HEK293 (cell line): Measurements from ENCODE around the gene RPS19BP1.
A peak's percentile ranks its signal among the peaks of the same experiment; 100 is the strongest.

Experiments used
- ATF2 ChIP-seq: fragments of 450-650 bp; formaldehyde crosslinking; IDR thresholded peaks from 2 replicates; pipeline ENCODE4 v1.5.1; 2016; ENCODE audit warnings: missing biosample characterization, missing genetic modification characterization, low read depth
- GLI4 ChIP-seq: fragments of 450-650 bp; formaldehyde crosslinking; IDR thresholded peaks from 2 replicates; pipeline ENCODE4 v1.5.1; 2016; ENCODE audit warnings: missing biosample characterization, missing genetic modification characterization
- GLIS1 ChIP-seq: fragments of 450-650 bp; formaldehyde crosslinking; IDR thresholded peaks from 2 replicates; pipeline ENCODE4 v1.5.1; 2016; ENCODE audit warnings: missing biosample characterization, missing genetic modification characterization
- HOXC10 ChIP-seq: sonication (generic); formaldehyde crosslinking; IDR thresholded peaks from 2 replicates; pipeline ENCODE4 v1.8.1; 2023; ENCODE audit warnings: mild to moderate bottlenecking, missing genetic modification reagents
- IKZF3 ChIP-seq: fragments of 450-650 bp; IDR thresholded peaks from 2 replicates; pipeline ENCODE4 v1.5.0; 2018; ENCODE audit warnings: missing biosample characterization, mild to moderate bottlenecking, missing genetic modification characterization, moderate library complexity
- KLF9 ChIP-seq: fragments of 450-650 bp; formaldehyde crosslinking; IDR thresholded peaks from 2 replicates; pipeline ENCODE4 v1.5.1; 2016; ENCODE audit warnings: missing biosample characterization, missing genetic modification characterization, low read depth
- PRDM4 ChIP-seq: fragments of 450-650 bp; formaldehyde crosslinking; IDR thresholded peaks from 2 replicates; pipeline ENCODE4 v1.5.1; 2017; ENCODE audit warnings: missing biosample characterization, missing genetic modification characterization
- SALL2 ChIP-seq: fragments of 450-650 bp; formaldehyde crosslinking; IDR thresholded peaks from 2 replicates; pipeline ENCODE4 v1.5.0; 2017; ENCODE audit warnings: missing biosample characterization, mild to moderate bottlenecking, missing genetic modification characterization, borderline replicate concordance
- SCRT2 ChIP-seq: fragments of 450-650 bp; formaldehyde crosslinking; IDR thresholded peaks from 2 replicates; pipeline ENCODE4 v1.5.1; 2016; ENCODE audit warnings: missing biosample characterization, missing genetic modification characterization
- SP2 ChIP-seq: fragments of 450-650 bp; formaldehyde crosslinking; IDR thresholded peaks from 2 replicates; pipeline ENCODE4 v1.5.1; 2016; ENCODE audit warnings: missing biosample characterization, missing genetic modification characterization
- TCF7L2 ChIP-seq: IDR thresholded peaks from 2 replicates; pipeline ENCODE4 v1.6.1; 2011; ENCODE audit warnings: low read depth, mild to moderate bottlenecking, inconsistent platforms, low read length, moderate library complexity, borderline replicate concordance
- ZBTB7A ChIP-seq: fragments of 450-650 bp; formaldehyde crosslinking; IDR thresholded peaks from 2 replicates; pipeline ENCODE4 v1.5.1; 2016; ENCODE audit warnings: low read depth, missing biosample characterization, missing genetic modification characterization
- ZEB2 ChIP-seq: fragments of 450-650 bp; formaldehyde crosslinking; IDR thresholded peaks from 2 replicates; pipeline ENCODE4 v1.5.1; 2016; ENCODE audit warnings: missing biosample characterization, missing genetic modification characterization
- ZFP41 ChIP-seq: fragments of 450-650 bp; formaldehyde crosslinking; IDR thresholded peaks from 2 replicates; pipeline ENCODE4 v1.5.1; 2016; ENCODE audit warnings: missing biosample characterization, missing genetic modification characterization, borderline replicate concordance
- ZNF138 ChIP-seq: fragments of 450-650 bp; formaldehyde crosslinking; IDR thresholded peaks from 2 replicates; pipeline ENCODE4 v1.5.1; 2016; ENCODE audit warnings: missing biosample characterization, missing genetic modification characterization, borderline replicate concordance
- ZNF223 ChIP-seq: fragments of 450-650 bp; formaldehyde crosslinking; IDR thresholded peaks from 2 replicates; pipeline ENCODE4 v1.5.1; 2016; ENCODE audit warnings: missing biosample characterization, missing genetic modification characterization
- ZNF239 ChIP-seq: fragments of 450-650 bp; formaldehyde crosslinking; IDR thresholded peaks from 2 replicates; pipeline ENCODE4 v1.5.1; 2016; ENCODE audit warnings: missing biosample characterization, missing genetic modification characterization
- ZNF26 ChIP-seq: fragments of 450-650 bp; formaldehyde crosslinking; IDR thresholded peaks from 2 replicates; pipeline ENCODE4 v1.5.1; 2016; ENCODE audit warnings: missing biosample characterization, missing genetic modification characterization
- ZNF391 ChIP-seq: fragments of 450-650 bp; formaldehyde crosslinking; IDR thresholded peaks from 2 replicates; pipeline ENCODE4 v1.5.1; 2016; ENCODE audit warnings: low read depth, missing biosample characterization, missing genetic modification characterization, borderline replicate concordance
- ZNF501 ChIP-seq: fragments of 450-650 bp; formaldehyde crosslinking; IDR thresholded peaks from 2 replicates; pipeline ENCODE4 v1.5.1; 2016; ENCODE audit warnings: missing biosample characterization, missing genetic modification characterization
- ZNF544 ChIP-seq: fragments of 450-650 bp; formaldehyde crosslinking; IDR thresholded peaks from 2 replicates; pipeline ENCODE4 v1.5.0; 2017; ENCODE audit warnings: missing biosample characterization, missing genetic modification characterization
- ZNF558 ChIP-seq: fragments of 450-650 bp; formaldehyde crosslinking; IDR thresholded peaks from 2 replicates; pipeline ENCODE4 v1.5.1; 2016; ENCODE audit warnings: missing biosample characterization, missing genetic modification characterization
- ZNF580 ChIP-seq: fragments of 450-650 bp; formaldehyde crosslinking; IDR thresholded peaks from 2 replicates; pipeline ENCODE4 v1.5.1; 2016; ENCODE audit warnings: missing biosample characterization, missing genetic modification characterization
- ZNF585B ChIP-seq: fragments of 450-650 bp; formaldehyde crosslinking; IDR thresholded peaks from 2 replicates; pipeline ENCODE4 v1.5.1; 2016; ENCODE audit warnings: missing biosample characterization, missing genetic modification characterization
- ZNF600 ChIP-seq: fragments of 450-650 bp; formaldehyde crosslinking; IDR thresholded peaks from 2 replicates; pipeline ENCODE4 v1.5.1; 2016; ENCODE audit warnings: missing biosample characterization, missing genetic modification characterization
- ZNF623 ChIP-seq: fragments of 450-650 bp; formaldehyde crosslinking; IDR thresholded peaks from 2 replicates; pipeline ENCODE4 v1.5.1; 2016; ENCODE audit warnings: missing biosample characterization, missing genetic modification characterization
- ZNF843 ChIP-seq: fragments of 450-650 bp; formaldehyde crosslinking; IDR thresholded peaks from 2 replicates; pipeline ENCODE4 v1.5.1; 2016; ENCODE audit warnings: missing biosample characterization, missing genetic modification characterization
- TF ChIP-seq, protein P1 (sequence below): fragments of 450-650 bp; formaldehyde crosslinking; IDR thresholded peaks from 2 replicates; pipeline ENCODE4 v1.5.1; 2016; ENCODE audit warnings: missing biosample characterization, missing genetic modification characterization
- TF ChIP-seq, protein P2 (sequence below): fragments of 450-650 bp; formaldehyde crosslinking; IDR thresholded peaks from 2 replicates; pipeline ENCODE4 v1.5.1; 2016; ENCODE audit warnings: missing biosample characterization, missing genetic modification characterization

Gene RPS19BP1

DNA sequence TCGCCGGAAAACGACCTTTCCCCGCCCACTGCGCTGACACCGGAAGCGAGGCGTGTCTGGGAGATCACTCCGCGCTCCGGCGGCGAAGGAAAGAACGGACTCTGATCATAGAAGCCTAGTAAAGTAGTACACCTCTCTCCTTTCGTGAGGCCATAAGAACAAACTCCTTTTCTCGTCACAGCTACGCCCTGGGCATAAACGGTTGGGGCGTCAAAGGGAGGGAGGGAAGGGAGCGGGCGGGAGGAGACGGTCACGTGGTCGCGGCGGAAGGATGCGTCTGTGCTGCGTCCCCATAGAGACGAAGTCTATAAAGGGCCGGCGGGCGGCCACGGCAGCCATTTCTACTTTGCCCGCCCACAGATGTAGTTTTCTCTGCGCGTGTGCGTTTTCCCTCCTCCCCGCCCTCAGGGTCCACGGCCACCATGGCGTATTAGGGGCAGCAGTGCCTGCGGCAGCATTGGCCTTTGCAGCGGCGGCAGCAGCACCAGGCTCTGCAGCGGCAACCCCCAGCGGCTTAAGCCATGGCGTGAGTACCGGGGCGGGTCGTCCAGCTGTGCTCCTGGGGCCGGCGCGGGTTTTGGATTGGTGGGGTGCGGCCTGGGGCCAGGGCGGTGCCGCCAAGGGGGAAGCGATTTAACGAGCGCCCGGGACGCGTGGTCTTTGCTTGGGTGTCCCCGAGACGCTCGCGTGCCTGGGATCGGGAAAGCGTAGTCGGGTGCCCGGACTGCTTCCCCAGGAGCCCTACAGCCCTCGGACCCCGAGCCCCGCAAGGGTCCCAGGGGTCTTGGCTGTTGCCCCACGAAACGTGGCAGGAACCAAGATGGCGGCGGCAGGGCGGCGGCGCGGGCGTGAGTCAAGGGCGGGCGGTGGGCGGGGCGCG is 12.1 kb downstream of the RPS19BP1 start, which contains the start of gene ATF4 (continued):
- TF ChIP-seq ZNF26 (0 out of 2 replicates have a peak, but pooled peaks have one; percentile 5), ATF2 (tag by site-specific recombination) (no peak), ZEB2 (peak; percentile 80), TCF7L2 (no peak), GLI4 (tag by site-specific recombination) (peak; percentile 34; the same call in 1 of the 2 replicates), ZNF501 (tag by site-specific recombination) (peak; percentile 94), SALL2 (tag by site-specific recombination) (peak; percentile 93), ZNF843 (tag by site-specific recombination) (peak; percentile 62; the same call in 1 of the 2 replicates), ZNF391 (tag by site-specific recombination) (peak; percentile 83; the same call in 1 of the 2 replicates), ZNF544 (tag by site-specific recombination) (no peak), SCRT2 (tag by site-specific recombination) (peak; percentile 27; the same call in 1 of the 2 replicates), PRDM4 (peak; percentile 62), ZNF239 (peak; percentile 63), ZNF558 (tag by site-specific recombination) (0 out of 2 replicates have a peak, but pooled peaks have one; percentile 40), GLIS1 (tag by site-specific recombination) (no peak), IKZF3 (tag by site-specific recombination) (peak; percentile 70), ZFP41 (tag by site-specific recombination) (peak; percentile 69; the same call in 1 of the 2 replicates), HOXC10 (CRISPR knock-in tag) (0 out of 2 replicates have a peak, but pooled peaks have one; percentile 83), ZNF138 (tag by site-specific recombination) (peak; percentile 71), ZNF580 (tag by site-specific recombination) (peak; percentile 98), ZNF600 (tag by site-specific recombination) (no peak), KLF9 (tag by site-specific recombination) (peak; percentile 97), ZNF585B (tag by site-specific recombination) (0 out of 2 replicates have a peak, but pooled peaks have one; percentile 6), SP2 (tag by site-specific recombination) (peak; percentile 79), ZBTB7A (tag by site-specific recombination) (peak; percentile 64; the same call in 1 of the 2 replicates), ZNF223 (tag by site-specific recombination) (0 out of 2 replicates have a peak, but pooled peaks have one; percentile 34), ZNF623 (peak; percentile 52; the same call in 1 of the 2 replicates)
- TF ChIP-seq, protein P1, sequence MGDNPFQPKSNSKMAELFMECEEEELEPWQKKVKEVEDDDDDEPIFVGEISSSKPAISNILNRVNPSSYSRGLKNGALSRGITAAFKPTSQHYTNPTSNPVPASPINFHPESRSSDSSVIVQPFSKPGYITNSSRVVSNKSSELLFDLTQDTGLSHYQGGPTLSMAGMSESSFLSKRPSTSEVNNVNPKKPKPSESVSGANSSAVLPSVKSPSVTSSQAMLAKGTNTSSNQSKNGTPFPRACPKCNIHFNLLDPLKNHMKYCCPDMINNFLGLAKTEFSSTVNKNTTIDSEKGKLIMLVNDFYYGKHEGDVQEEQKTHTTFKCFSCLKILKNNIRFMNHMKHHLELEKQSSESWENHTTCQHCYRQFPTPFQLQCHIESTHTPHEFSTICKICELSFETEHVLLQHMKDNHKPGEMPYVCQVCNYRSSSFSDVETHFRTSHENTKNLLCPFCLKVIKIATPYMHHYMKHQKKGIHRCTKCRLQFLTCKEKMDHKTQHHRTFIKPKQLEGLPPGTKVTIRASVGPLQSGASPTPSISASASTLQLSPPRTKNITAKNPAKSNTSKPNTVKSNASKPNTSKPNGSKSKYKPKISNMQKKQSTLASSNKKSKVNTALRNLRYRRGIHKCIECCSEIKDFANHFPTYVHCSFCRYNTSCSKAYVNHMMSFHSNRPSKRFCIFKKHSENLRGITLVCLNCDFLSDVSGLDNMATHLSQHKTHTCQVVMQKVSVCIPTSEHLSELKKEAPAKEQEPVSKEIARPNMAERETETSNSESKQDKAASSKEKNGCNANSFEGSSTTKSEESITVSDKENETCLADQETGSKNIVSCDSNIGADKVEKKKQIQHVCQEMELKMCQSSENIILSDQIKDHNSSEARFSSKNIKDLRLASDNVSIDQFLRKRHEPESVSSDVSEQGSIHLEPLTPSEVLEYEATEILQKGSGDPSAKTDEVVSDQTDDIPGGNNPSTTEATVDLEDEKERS (tag by site-specific recombination), result peak; percentile 89; the same call in 1 of the 2 replicates
- TF ChIP-seq, protein P2, sequence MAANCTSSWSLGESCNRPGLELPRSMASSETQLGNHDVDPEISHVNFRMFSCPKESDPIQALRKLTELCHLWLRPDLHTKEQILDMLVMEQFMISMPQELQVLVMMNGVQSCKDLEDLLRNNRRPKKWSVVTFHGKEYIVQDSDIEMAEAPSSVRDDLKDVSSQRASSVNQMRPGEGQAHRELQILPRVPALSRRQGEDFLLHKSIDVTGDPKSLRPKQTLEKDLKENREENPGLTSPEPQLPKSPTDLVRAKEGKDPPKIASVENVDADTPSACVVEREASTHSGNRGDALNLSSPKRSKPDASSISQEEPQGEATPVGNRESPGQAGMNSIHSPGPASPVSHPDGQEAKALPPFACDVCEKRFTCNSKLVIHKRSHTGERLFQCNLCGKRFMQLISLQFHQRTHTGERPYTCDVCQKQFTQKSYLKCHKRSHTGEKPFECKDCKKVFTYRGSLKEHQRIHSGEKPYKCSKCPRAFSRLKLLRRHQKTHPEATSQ, result 0 out of 2 replicates have a peak, but pooled peaks have one; percentile 43
